Measurements from ENCODE around the gene WASL. TPM values are rescaled to one million over a fixed set of nuclear protein-coding genes. Genes with fewer than 3 reads are reported as not detected.

WASL gene
- total RNA-seq, 4 donors from 2014 or later, result 32.6 to 40.0 (median 37.3) TPM

DNA sequence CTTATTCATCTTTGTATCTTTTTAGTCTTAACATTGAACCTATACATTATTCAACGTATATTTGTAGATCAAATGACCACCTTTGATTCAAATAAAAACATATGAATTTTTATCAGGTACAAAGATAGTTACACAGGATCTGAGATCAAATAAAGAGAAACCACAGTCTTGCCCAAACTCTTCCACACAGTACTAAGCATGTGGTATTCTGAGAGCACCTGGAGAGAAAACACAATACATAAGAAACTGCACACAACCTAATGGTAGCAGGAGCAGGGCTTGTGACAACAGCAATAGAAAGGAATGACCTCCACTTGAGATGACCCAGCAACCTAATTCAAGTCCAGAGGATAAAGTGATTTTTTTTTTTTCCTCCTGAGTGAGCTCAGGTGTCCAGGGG is 6.5 kb upstream of the WASL start:
- Histone ChIP-seq H3K27ac (no peak overlapping the region), H3K36me3 (no peaks in the 10 kb centered on the region), H3K4me3 (no peak overlapping the region), H3K27me3 (no peaks in the 10 kb centered on the region), H3K4me1 (peaks cover 0 to 24% (median 7%) of the 10 kb centered on the region in 4 donors), H3K9me3 (no peaks in the 10 kb centered on the region)
- DNase-seq (ENCODE audit: low spot score in 2 of 2), result no peak
- TF ChIP-seq, protein P1, sequence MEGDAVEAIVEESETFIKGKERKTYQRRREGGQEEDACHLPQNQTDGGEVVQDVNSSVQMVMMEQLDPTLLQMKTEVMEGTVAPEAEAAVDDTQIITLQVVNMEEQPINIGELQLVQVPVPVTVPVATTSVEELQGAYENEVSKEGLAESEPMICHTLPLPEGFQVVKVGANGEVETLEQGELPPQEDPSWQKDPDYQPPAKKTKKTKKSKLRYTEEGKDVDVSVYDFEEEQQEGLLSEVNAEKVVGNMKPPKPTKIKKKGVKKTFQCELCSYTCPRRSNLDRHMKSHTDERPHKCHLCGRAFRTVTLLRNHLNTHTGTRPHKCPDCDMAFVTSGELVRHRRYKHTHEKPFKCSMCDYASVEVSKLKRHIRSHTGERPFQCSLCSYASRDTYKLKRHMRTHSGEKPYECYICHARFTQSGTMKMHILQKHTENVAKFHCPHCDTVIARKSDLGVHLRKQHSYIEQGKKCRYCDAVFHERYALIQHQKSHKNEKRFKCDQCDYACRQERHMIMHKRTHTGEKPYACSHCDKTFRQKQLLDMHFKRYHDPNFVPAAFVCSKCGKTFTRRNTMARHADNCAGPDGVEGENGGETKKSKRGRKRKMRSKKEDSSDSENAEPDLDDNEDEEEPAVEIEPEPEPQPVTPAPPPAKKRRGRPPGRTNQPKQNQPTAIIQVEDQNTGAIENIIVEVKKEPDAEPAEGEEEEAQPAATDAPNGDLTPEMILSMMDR (IDR thresholded peaks at IDR 0.05), result no peak
- TF ChIP-seq POLR2A (IDR thresholded peaks at IDR 0.05), result no peak
- no peak for TF ChIP-seq EP300 (IDR thresholded peaks at IDR 0.05)
- WGBS, 2 donors, result 94 to 95% methylated on average over 1 of the region's 1 CpG

DNA sequence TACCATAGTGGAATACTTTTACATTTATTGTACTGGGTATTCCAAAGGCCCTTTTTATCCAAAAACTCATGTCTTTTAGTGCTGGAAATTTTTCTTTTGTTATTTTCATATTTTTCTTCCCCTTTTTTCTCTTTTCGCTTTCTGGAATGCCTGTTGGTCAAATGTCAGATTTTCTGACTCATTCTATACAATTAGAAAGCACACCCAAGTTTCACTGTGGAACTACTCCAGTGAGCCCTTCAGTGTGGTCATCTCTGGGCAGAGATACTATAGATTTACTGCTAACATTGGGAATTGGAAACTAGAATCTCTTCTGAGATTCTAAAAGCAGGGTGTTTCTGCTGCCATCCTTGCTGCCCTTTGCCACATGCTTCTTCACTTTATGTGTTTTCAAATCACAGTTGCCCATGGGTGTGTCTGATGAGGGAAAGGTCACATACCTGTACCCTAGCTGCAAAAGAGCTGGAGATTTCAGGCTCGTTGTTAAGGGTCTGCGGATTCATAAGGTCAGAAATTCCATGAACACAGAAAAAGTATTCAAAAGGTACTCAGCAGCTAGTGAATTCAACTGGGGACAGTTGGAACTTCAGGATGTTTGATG is 5.6 kb upstream of the WASL start:
- H3K27me3 ChIP-seq, result no peaks in the 10 kb centered on the region
- TF ChIP-seq POLR2A (IDR thresholded peaks at IDR 0.05), result no peak
- TF ChIP-seq, protein P1 (IDR thresholded peaks at IDR 0.05), result no peak
- no peak for TF ChIP-seq EP300 (IDR thresholded peaks at IDR 0.05)
- 55 to 70% methylated on average over 3 of the region's 3 CpGs for WGBS, 2 donors
- H3K36me3 ChIP-seq, result no peaks in the 10 kb centered on the region
- peaks cover 0 to 30% (median 10%) of the 10 kb centered on the region in 4 donors for H3K4me1 ChIP-seq
- no peak overlapping the region for H3K4me3 ChIP-seq
- H3K27ac ChIP-seq, result no peak overlapping the region
- H3K9me3 ChIP-seq, result no peaks in the 10 kb centered on the region
- no peak for DNase-seq (ENCODE audit: low spot score in 2 of 2)

DNA sequence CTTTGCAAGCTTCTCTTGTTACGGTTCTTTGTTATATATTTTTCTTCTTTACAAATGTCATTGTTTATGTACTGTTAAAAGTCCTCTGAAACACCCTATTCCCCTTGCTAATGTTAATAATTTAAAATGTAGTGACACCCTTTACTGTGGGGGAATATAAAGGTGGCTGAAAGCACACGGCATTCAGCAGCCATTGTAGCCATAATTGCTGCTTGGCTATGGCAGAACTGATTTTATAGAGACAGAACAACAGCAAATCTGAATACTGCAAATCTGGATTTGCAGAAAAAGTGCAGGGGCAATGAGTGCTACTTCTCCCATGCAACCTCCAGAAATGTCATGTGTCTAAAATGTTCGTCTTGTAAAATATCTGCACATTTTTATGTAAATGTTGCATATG is 3.7 kb upstream of the WASL start:
- Histone ChIP-seq H3K4me3 (no peak overlapping the region), H3K27ac (no peak overlapping the region), H3K27me3 (no peaks in the 10 kb centered on the region), H3K9me3 (no peaks in the 10 kb centered on the region), H3K36me3 (no peaks in the 10 kb centered on the region), H3K4me1 (peaks cover 0 to 31% (median 10%) of the 10 kb centered on the region in 4 donors)
- DNase-seq (ENCODE audit: low spot score in 2 of 2), result no peak
- 69 to 73% methylated on average over 3 of the region's 3 CpGs for WGBS, 2 donors
- TF ChIP-seq POLR2A (IDR thresholded peaks at IDR 0.05) (no peak), EP300 (IDR thresholded peaks at IDR 0.05) (no peak)
- TF ChIP-seq, protein P1 (IDR thresholded peaks at IDR 0.05), result no peak

DNA sequence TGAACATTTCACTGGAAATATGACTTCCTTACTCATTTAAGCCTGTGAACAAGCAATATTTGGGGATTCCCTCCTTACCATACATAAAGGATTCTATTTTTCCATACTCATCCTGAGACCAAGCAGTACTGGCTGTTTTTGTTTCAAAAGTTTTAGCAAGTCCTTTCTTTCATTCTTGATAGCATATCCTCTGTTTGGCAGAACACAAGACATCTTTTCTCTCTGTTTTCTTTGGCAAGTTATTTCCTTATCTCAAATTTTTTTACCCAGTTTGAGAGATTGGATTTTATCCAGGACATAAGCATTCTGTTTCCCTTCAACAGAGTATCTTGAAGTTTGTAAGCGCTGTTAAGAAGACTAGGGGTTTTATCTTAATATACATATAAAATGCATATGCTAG is 3.0 kb upstream of the WASL start:
- H3K27me3 ChIP-seq, result no peaks in the 10 kb centered on the region
- no peak overlapping the region for H3K4me3 ChIP-seq
- 40 to 44% methylated on average over 1 of the region's 1 CpG for WGBS, 2 donors
- peaks cover 0 to 38% (median 14%) of the 10 kb centered on the region in 4 donors for H3K4me1 ChIP-seq
- H3K9me3 ChIP-seq, result no peaks in the 10 kb centered on the region
- TF ChIP-seq POLR2A (IDR thresholded peaks at IDR 0.05) (no peak), EP300 (IDR thresholded peaks at IDR 0.05) (no peak)
- TF ChIP-seq, protein P1 (IDR thresholded peaks at IDR 0.05), result no peak
- H3K36me3 ChIP-seq, result no peaks in the 10 kb centered on the region
- DNase-seq (ENCODE audit: low spot score in 2 of 2), result no peak
- peak overlapping the region in 2 of 4 donors; percentile 3 to 96 for H3K27ac ChIP-seq

DNA sequence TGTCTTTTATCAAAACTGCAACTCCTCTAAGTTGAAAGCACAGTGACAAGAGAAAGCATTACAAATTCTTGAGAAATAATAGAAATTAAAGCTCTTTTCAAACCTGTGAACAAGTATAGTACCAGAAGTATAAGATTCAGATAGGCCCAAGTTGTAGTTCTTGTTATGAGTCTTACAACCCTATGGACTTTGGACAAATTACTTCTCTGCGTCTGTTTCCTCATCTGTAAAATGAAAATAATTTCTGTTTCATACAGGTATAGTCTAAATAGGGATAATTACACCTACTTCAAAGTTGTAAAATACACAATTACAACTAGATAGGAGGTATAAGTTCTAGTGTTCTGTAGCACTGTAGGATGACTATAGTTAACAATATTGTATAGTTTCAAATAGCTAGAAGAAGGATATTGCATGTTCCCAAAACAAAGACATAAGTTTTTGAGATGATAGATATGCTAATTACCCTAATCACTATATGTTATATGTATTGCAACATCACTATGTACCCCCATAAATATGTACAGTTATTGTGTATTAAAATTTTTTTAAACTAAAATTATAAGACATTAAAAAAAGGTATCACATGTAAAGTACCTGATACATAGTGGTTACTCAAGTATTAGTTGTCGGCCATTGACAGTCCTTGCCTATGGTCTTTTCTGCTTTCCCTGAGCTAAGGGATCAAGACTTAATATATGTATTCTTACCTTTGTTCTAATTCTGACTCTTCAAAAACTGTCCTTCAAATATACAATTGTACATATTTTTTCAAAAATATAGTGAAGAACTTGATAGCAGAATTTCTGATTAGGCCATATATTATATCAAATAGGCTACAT is 1.8 kb upstream of the WASL start:
- no peak for DNase-seq (ENCODE audit: low spot score in 2 of 2)
- peaks cover 0 to 50% (median 25%) of the 10 kb centered on the region in 4 donors for H3K4me1 ChIP-seq
- no peaks in the 10 kb centered on the region for H3K9me3 ChIP-seq
- peak overlapping the region in 2 of 4 donors; percentile 74 to 96 for H3K4me3 ChIP-seq
- H3K27ac ChIP-seq, result peak overlapping the region in 2 of 4 donors; percentile 96 to 99
- no peaks in the 10 kb centered on the region for H3K27me3 ChIP-seq
- WGBS, 2 donors, result 94 to 96% methylated on average over 2 of the region's 2 CpGs
- H3K36me3 ChIP-seq, result no peaks in the 10 kb centered on the region
- no peak for TF ChIP-seq POLR2A (IDR thresholded peaks at IDR 0.05)
- TF ChIP-seq, protein P1 (IDR thresholded peaks at IDR 0.05), result no peak
- TF ChIP-seq EP300 (IDR thresholded peaks at IDR 0.05), result no peak

All from tibial nerve (tissue), 4 donors.